Loucy (cell line): ENCODE data around the gene PLXNB2.

ENCODE experiments used
- H2AFZ ChIP-seq: fragments of 200-600 bp; sonication (generic); 2 replicates; pipeline ENCODE4 v1.6.0; 2016; ENCODE audit warnings: antibody characterized with exemption, mild to moderate bottlenecking, low read length, moderate library complexity
- H3F3A ChIP-seq: fragments of 200-600 bp; 2 replicates; pipeline ENCODE4 v1.6.0; 2016; ENCODE audit warnings: antibody characterized with exemption, low read depth, mild to moderate bottlenecking
- H3K27me3 ChIP-seq: fragments of 200-600 bp; sonication (generic); 2 replicates; pipeline ENCODE4 v1.6.1; 2014; ENCODE audit warnings: low read length, mild to moderate bottlenecking; ENCODE audit not compliant: insufficient read depth, poor library complexity, severe bottlenecking
- H3K36me3 ChIP-seq: fragments of 200-600 bp; sonication (generic); 2 replicates; pipeline ENCODE4 v1.6.1; 2016; ENCODE audit warnings: low read length; ENCODE audit not compliant: insufficient read depth
- H3K4me1 ChIP-seq: fragments of 200-600 bp; sonication (generic); 2 replicates; pipeline ENCODE4 v1.5.1; 2014; ENCODE audit warnings: low read length, mild to moderate bottlenecking; ENCODE audit not compliant: insufficient read depth, poor library complexity, severe bottlenecking
- H3K4me2 ChIP-seq: fragments of 200-600 bp; sonication (generic); 2 replicates; pipeline ENCODE4 v1.6.0; 2014; ENCODE audit warnings: antibody characterized with exemption, low read length, low read depth, mild to moderate bottlenecking; ENCODE audit not compliant: poor library complexity, severe bottlenecking
- H3K4me3 ChIP-seq: fragments of 200-600 bp; sonication (generic); 2 replicates; pipeline ENCODE4 v1.5.1; 2014; ENCODE audit warnings: low read length, mild to moderate bottlenecking, mixed read lengths; ENCODE audit not compliant: poor library complexity, severe bottlenecking
- H3K79me2 ChIP-seq: fragments of 200-600 bp; sonication (generic); 2 replicates; pipeline ENCODE4 v1.6.1; 2014; ENCODE audit warnings: low read length; ENCODE audit not compliant: insufficient read depth
- H3K9ac ChIP-seq: fragments of 200-600 bp; sonication (generic); 2 replicates; pipeline ENCODE4 v1.6.0; 2014; ENCODE audit warnings: mild to moderate bottlenecking, low read depth, low read length, moderate library complexity; ENCODE audit not compliant: poor library complexity, severe bottlenecking
- H3K9me2 ChIP-seq: fragments of 200-600 bp; sonication (generic); replicated peaks from 2 replicates; pipeline ENCODE4 v1.6.1; 2016; ENCODE audit warnings: low read depth, low read length, mixed read lengths
- H3K9me3 ChIP-seq: fragments of 200-600 bp; sonication (generic); 2 replicates; pipeline ENCODE4 v1.6.1; 2014; ENCODE audit warnings: mild to moderate bottlenecking, antibody characterized with exemption, low read length, low read depth; ENCODE audit not compliant: insufficient read depth
- H4K20me1 ChIP-seq: fragments of 200-600 bp; sonication (generic); 2 replicates; pipeline ENCODE4 v1.6.0; 2014; ENCODE audit warnings: antibody characterized with exemption, low read length, mild to moderate bottlenecking; ENCODE audit not compliant: insufficient read depth, poor library complexity, severe bottlenecking
- EZH2phosphoT487 ChIP-seq: fragments of 200-600 bp; IDR thresholded peaks from 2 replicates; pipeline ENCODE4 v1.6.1; 2018; ENCODE audit warnings: antibody characterized with exemption, mild to moderate bottlenecking, moderate library complexity, borderline replicate concordance
- TF ChIP-seq, protein P1 (sequence below): fragments of 200-600 bp; sonication (generic); conservative IDR thresholded peaks from 2 replicates; pipeline ENCODE4 v1.5.1; 2014; ENCODE audit warnings: mild to moderate bottlenecking, antibody characterized with exemption, low read length

The PLXNB2 gene

GRCh38 chr22:50298937-50299784 lies 8.3 kb downstream of the PLXNB2 start:
- Histone ChIP-seq H3K4me3 (no peak overlapping the region), H3K4me1 (peaks cover 29% of the 10 kb centered on the region), H3K27me3 (no peaks in the 10 kb centered on the region), H4K20me1 (peaks cover 3% of the 10 kb centered on the region), H2AFZ (no peak overlapping the region), H3K9me2 (no peaks in the 10 kb centered on the region), H3F3A (no peaks in the 10 kb centered on the region), H3K4me2 (no peak overlapping the region), H3K9ac (no peak overlapping the region), H3K9me3 (no peaks in the 10 kb centered on the region), H3K36me3 (no peaks in the 10 kb centered on the region), H3K79me2 (peaks cover 27% of the 10 kb centered on the region; the same call in 1 of the 2 replicates)
- no peak for TF ChIP-seq EZH2phosphoT487
- TF ChIP-seq, protein P1, sequence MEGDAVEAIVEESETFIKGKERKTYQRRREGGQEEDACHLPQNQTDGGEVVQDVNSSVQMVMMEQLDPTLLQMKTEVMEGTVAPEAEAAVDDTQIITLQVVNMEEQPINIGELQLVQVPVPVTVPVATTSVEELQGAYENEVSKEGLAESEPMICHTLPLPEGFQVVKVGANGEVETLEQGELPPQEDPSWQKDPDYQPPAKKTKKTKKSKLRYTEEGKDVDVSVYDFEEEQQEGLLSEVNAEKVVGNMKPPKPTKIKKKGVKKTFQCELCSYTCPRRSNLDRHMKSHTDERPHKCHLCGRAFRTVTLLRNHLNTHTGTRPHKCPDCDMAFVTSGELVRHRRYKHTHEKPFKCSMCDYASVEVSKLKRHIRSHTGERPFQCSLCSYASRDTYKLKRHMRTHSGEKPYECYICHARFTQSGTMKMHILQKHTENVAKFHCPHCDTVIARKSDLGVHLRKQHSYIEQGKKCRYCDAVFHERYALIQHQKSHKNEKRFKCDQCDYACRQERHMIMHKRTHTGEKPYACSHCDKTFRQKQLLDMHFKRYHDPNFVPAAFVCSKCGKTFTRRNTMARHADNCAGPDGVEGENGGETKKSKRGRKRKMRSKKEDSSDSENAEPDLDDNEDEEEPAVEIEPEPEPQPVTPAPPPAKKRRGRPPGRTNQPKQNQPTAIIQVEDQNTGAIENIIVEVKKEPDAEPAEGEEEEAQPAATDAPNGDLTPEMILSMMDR, result no peak

DNA sequence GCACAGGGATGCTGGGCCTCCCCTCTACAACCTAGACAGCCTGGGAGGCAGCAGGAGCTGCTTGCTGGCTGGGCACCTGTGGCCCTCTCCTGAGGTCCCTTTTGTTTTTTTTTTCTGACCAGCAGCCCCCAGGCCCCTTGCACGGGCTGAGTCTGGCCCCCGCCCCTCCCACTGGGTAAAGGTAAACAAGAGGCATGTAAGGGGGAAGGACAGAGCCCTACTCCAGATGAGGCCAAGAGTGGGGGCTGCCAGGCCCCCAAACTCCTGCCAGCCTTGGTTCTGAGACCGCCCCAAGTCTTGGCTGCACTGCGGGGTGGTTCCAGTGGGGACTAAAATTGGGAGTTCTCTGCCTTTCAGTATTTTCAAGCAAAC lies 9.2 kb downstream of the PLXNB2 start:
- Histone ChIP-seq H3K4me3 (no peak overlapping the region), H3K4me2 (no peak overlapping the region), H3K9me3 (no peaks in the 10 kb centered on the region), H2AFZ (no peak overlapping the region), H3K27me3 (no peaks in the 10 kb centered on the region), H3K9ac (no peak overlapping the region), H3K4me1 (peaks cover 23% of the 10 kb centered on the region), H4K20me1 (no peaks in the 10 kb centered on the region), H3K79me2 (peaks cover 19% of the 10 kb centered on the region; the same call in 1 of the 2 replicates), H3F3A (no peaks in the 10 kb centered on the region), H3K36me3 (no peaks in the 10 kb centered on the region), H3K9me2 (no peaks in the 10 kb centered on the region)
- TF ChIP-seq EZH2phosphoT487, result no peak
- TF ChIP-seq, protein P1, result no peak

DNA sequence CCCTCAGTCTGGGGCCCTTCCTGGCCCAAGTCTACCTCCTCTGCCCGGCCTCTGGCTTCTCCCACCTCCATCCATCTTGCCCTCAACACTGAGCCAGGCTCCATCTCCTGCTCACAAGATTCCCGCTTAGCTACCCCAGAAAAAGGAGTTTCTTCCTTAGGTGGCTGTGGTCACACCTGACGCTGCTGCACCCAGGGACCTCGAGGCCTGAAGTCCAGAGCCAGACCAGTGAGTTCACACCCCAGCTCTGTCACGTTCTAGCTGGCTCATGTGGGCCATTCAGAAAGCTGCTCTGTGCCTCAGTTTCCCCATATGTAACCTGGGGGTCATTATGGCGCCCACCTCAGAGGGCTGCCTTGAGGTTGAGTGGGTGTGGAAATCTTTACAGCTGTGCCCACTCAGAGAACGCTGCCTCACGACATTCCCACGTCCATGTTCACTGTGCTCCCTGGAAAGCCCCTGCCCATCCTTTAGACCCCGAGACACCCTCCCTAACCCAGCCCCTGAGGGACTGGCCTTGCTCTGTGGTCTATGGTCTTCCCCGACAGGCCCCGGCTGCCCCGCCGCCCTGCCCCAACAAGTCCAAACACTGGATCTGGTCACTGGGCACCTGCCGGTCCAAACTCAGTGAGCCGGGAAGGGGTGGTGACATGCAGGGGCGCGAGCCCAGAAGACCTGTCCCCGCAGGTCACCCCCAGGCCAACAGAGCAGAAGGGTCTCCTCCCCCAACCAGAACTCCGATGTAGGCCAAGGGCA lies 9.8 kb downstream of the PLXNB2 start:
- peaks cover 18% of the 10 kb centered on the region for H3K4me1 ChIP-seq
- H3K79me2 ChIP-seq, result peaks cover 14% of the 10 kb centered on the region; the same call in 1 of the 2 replicates

More for the DNA sequence above, 9.8 kb downstream of the PLXNB2 start:
- Histone ChIP-seq H3K4me2 (no peak overlapping the region), H3K9me3 (no peaks in the 10 kb centered on the region), H3K9ac (no peak overlapping the region), H3K9me2 (no peaks in the 10 kb centered on the region), H3K4me3 (no peak overlapping the region), H3F3A (no peaks in the 10 kb centered on the region), H4K20me1 (no peaks in the 10 kb centered on the region), H2AFZ (no peak overlapping the region), H3K36me3 (no peaks in the 10 kb centered on the region), H3K27me3 (no peaks in the 10 kb centered on the region)
- TF ChIP-seq EZH2phosphoT487, result no peak
- TF ChIP-seq, protein P1, result no peak
